HK-2 (cell line): ENCODE data around the gene CFAP45.

ENCODE experiments used
- DNase-seq: peaks from one replicate; pipeline ENCODE4 v3.0.0-alpha.2; 2018; ENCODE audit not compliant: unreplicated experiment

The CFAP45 gene

GRCh38 chr1:159827102-159827490, 72.9 kb downstream of the CFAP45 start:
- no peak for DNase-seq

GRCh38 chr1:159826441-159827101, 73.4 kb downstream of the CFAP45 start, which contains the start of gene SLAMF8:
SLAMF8 (plus strand) TSS chr1:159826873; CDS start chr1:159826899, 26 bp downstream.
- no peak for DNase-seq

DNA sequence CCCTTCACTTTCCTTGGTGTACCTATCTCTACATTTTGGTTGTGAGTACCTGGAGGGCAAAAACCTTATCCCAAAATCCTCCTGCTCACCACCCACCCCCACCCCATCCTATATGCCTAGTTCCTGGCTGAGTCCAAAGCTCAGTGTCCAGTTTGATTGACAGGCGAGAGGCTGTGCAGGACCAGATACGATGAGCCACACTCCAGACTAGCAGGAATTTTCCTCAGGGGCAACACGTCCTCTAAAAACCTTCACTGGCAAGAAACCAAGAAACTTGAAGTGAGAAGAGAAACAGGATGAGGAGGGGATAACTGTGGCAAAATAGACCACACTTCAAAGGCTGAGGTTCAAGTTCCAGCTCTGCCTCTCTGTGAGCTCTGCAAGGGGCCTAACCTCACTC, 74.4 kb downstream of the CFAP45 start:
- DNase-seq = no peak

DNA sequence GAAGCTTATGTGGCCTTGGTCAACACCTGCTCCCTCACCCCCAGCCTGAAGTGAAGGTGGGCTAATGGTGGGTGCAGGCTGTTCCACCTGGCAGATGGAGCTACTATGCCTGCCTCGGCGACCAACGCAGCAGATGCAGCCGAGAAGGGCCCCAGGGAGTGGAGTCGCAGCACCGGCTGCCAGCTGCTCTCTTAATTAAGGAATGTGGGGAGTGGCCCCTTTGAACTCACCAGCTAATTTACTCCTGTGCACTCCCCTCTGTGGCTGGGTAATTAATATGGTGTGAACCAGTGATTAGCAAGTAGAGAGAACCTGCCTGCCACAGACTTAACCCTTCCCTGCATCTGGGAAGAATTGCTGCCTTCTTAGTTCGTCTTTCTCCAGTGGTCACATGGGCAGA, 76.6 kb downstream of the CFAP45 start:
- no peak for DNase-seq
